Measurements from ENCODE around the gene ATXN7L2.

ATXN7L2 gene

DNA sequence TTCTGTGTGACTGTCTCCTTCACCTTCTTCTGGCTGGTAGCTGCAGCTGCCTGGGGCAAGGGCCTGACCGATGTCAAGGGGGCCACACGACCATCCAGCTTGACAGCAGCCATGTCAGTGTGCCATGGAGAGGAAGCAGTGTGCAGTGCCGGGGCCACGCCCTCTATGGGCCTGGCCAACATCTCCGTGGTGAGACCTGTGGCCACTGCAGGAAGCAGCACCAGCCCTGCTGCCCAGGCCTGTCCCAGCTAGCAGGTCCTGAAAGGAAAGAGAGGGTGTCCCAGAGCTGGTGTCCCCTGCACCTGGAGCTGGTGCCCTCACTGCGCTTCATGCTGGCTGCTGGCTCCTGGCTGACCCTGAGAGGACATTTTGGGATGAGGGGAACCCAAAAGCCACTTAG is 5.9 kb upstream of the ATXN7L2 start:
- DNase-seq (ENCODE audit: low read depth): no peak

DNA sequence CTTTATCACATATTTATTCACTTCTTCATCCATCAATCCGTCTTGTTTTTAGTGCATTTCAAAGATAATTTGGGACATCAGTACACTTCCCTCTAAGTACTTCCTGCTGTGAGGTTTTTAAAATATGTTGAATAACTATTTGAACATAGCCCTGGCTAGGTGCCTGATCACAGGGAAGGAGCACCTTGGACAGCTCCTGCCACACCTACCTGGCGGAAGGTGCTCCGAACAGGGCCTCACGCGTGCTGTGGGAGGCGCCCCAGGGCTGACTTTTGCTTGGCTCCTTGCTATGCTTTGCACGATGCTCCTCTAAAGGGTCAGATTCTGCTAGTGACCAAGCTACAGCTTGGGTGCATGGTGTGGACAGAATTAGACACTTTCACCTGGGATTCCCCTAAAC is 4.9 kb upstream of the ATXN7L2 start:
- DNase-seq (ENCODE audit: low read depth): no peak

DNA sequence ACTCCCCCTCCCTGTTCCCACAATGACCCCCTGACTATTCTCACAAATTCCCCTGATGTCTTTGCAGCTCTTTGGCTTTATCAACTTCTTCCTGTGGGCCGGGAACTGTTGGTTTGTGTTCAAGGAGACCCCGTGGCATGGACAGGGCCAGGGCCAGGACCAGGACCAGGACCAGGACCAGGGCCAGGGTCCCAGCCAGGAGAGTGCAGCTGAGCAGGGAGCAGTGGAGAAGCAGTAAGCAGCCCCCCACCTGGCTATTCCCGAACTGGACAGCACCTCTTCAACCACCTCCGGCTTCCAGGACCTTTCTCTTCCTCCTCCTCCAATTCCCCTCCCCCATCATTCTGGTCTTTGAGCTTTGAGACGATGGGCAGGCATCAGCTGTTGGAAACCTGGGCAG is 4.4 kb upstream of the ATXN7L2 start:
- DNase-seq (ENCODE audit: low read depth): no peak

- DNase-seq (ENCODE audit: low read depth): no peak
Measured at GRCh38 chr1:109479901-109480300, 3.8 kb upstream of the ATXN7L2 start.

- DNase-seq (ENCODE audit: low read depth): no peak
Measured at GRCh38 chr1:109481646-109482045, 2.1 kb upstream of the ATXN7L2 start.

GRCh38 chr1:109482242-109482641 is 1.5 kb upstream of the ATXN7L2 start:
- no peak for DNase-seq (ENCODE audit: low read depth)

DNA sequence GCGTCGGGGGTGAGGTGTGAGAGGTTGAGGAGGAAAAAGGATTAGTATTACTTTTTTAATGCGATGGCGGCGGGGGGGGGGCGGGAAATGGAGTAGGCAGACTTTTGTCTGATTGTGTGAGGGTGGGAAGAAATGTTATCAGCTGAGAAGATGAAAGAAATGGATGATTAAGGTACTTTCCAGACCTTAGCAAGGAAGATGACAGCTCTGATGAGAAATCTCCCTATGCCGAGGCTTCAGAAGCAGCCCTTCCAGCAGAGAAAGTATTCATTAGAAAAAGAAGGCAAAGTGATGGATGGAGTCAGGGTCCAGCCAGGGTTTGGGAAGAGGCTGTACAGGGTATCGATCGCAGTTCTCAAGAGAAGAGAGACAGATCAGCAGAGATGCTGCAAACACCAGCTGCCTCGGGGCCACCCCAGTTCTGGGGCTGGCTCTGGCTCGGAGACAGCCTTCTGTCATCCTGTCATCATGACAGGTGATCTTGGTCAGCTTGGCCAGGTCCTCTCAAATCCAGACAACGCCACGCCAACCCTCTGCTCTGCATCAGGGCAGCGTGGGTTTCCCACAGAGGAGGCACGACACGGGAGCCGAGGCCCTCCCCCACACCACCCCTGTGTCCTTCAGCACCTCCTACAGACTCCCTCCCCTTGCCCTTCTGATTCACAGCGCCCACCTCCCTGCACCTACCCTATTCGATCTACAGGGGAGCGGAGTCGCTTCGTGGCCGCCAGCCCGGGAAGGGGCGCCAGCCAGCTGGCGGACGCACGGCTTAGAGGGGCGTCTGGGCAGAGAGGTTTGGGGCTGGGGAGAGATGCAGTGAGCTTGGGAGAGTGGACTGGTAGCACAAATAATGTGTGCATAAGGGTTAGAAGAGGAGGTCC is 674 bp upstream of the ATXN7L2 start:
- DNase-seq (ENCODE audit: low read depth): peak; percentile 20

DNA sequence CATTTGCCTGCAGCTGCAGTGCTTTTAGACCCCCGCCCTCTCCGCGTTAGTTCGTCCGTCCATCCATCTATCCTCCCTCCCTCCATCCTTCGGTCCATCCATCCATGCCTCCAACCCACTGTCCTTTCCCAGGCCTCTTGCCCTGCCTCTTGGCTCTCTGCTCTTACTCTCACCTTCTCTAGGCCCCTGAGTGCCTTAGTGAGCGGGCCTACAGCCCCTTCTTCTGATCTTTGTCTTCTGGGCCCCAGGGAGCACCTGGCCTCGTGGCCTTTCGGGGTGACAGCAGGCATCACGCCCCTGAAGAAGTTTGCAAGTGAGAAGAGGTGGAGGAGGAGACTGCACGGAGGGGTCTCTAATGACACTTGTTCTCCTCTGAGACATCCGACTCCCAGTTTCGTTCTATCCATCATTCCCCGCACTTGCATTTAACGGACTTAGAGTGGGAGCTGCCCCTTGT is 842 bp downstream of the ATXN7L2 start:
- no peak for DNase-seq (ENCODE audit: low read depth)

- DNase-seq (ENCODE audit: low read depth): no peak
Measured at GRCh38 chr1:109485001-109485400, 1.3 kb downstream of the ATXN7L2 start.

DNA sequence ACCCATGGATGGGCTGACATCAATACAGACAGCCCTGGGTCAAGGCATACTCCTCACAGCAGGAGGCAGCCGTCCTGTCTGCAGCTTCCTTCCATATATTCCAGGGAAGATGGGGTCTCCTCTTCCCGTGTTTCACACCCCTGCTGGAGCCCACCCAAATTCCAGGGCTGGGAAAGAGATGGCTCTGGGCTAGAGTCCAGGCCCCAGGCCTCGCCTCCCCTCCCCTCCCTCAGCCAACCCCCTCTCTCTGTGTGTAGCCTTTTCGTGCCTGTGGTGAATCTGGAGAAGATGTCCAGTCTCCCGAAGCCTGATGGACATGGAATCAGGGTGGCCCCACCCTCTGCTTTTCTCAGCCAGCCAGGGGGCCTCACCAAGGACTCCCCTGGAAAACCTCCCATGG is 3.6 kb downstream of the ATXN7L2 start:
- no peak for DNase-seq (ENCODE audit: low read depth)

- DNase-seq (ENCODE audit: low read depth): no peak
Measured at GRCh38 chr1:109488201-109488600, 4.5 kb downstream of the ATXN7L2 start.

DNA sequence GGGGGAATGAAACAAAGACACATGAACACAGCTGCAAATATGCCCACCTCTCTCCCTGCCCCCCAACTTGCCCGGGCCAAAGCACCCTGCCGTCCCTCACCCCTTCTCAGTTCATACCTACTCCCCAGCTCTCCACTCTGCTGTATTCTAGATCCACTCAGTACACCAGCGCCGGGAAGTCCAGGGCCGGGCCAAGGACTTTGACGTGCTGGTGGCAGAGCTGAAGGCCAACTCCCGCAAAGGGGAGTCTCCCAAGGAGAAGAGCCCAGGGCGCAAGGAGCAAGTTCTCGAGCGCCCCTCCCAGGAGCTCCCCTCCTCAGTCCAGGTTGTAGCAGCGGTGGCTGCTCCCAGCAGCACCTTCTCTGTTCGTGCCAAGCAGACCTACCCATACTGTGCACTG is 5.0 kb downstream of the ATXN7L2 start:
- DNase-seq (ENCODE audit: low read depth): no peak

GRCh38 chr1:109490029-109490933 is 6.6 kb downstream of the ATXN7L2 start:
- DNase-seq (ENCODE audit: low read depth): peak; percentile 60

- DNase-seq (ENCODE audit: low read depth): no peak
Measured at GRCh38 chr1:109490934-109491302, 7.2 kb downstream of the ATXN7L2 start.

DNA sequence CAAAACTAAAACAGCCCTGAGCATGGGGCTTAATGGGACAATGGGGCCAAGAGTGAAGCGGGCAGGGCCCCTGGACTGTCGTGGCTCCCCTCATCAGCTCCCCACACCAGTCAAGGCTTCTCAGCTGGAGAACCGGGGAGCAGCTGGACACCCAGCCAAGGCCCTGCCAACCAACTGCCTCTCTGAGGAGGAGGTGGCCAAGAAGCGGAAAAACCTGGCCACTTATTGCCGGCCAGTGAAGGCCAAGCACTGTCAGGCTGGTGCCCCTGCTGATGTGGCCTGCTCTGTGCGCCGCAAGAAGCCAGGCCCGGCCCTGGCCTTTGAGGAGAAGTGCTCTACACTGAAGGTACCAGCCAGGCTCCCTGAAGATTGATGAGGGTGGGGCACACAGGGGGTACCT is 7.7 kb downstream of the ATXN7L2 start:
- DNase-seq (ENCODE audit: low read depth): no peak

DNA sequence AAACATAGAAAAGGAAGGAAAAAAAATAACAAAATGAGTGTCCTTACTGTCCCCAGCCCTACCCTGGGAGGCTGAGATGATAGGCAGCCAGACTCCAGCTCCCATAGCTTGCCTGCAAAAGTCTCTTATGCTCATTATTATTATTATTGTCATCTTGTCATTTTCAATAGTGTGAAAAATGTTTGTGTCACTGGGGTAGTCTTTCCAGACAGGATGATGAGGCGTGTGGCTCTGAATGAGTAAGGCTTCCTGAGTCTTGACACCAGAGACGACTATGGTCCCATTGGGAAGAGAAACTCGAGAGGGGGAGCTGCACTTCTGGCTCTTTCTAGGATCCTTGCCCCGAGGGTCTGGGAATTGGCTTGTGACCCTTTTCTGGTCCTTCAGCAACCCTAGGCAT is 9.1 kb downstream of the ATXN7L2 start:
- DNase-seq (ENCODE audit: low read depth): no peak

DNA sequence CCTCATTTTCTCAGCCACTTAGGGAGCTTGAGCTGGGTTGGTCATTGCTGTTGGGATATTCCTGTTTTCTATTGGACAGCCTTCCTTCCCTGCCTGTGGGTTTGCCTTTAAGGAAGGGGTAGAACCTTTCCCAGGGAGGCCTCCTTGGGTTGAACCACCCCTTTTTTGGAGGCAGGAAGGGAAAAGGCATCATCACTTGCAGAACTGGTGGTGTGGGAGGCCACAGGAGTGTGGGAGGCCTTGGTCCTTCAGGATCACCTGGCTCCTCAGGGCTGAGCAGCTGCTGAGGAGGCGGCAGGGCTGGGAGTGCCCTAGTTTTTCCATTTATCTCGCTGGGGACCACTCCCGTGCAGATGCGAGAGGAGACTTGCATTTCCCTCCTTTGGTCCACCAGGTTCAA is 9.5 kb downstream of the ATXN7L2 start:
- DNase-seq (ENCODE audit: low read depth): no peak

DNA sequence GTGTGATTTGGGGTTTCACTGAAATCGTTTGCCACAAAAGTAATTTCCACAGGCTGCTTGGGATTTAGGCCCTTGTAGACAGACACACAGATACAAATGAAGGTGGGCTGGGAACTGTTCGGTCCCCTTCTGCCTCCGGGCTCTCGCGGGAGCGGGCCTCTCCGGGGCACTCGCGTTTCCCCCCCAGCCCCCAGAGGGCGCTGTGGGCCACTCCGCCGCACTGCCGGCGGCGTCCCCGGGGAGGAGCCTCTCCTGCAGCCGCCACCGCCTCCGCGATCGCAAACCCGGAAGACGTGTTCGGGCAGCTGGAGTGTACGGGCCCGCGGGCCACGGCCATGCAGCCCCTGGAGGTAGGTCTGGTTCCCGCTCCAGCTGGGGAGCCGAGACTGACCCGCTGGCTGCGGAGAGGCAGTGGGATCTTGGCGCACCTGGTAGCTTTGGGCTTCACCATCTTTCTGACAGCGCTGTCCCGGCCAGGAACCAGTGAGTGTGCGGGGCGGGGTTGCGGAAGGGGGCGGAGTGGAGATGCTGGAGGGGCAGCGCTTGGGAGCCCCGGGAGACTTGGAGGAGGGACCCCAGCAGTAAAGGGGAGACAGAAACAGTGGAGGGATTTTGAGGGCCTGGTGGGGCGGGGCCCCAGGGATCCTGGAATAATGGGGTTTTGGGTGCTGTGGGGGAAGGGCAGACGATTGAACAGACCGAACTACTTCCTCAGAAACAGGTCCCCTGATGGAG is 10.3 kb downstream of the ATXN7L2 start, which contains the start of gene CYB561D1:
Gene CYB561D1 (plus strand): TSS at position 290 of the 735 bp plus-strand sequence. CDS start 46 bp downstream, at position 336.
- peak; percentile 78 for DNase-seq (ENCODE audit: low read depth)

DNA sequence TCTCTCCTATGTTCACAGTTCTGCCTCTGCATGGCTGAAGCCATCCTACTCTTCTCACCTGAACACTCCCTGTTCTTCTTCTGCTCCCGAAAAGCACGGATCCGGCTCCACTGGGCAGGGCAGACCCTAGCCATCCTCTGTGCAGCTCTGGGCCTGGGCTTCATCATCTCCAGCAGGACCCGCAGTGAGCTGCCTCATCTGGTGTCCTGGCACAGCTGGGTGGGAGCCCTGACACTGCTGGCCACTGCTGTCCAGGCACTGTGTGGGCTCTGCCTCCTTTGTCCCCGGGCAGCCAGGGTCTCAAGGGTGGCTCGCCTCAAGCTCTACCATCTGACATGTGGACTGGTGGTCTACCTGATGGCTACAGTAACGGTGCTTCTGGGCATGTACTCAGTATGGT is 12.0 kb downstream of the ATXN7L2 start:
- DNase-seq (ENCODE audit: low read depth): no peak

GRCh38 chr1:109497449-109498160 is 13.9 kb downstream of the ATXN7L2 start:
- no peak for DNase-seq (ENCODE audit: low read depth)

GRCh38 chr1:109498161-109498801 is 14.6 kb downstream of the ATXN7L2 start:
- DNase-seq (ENCODE audit: low read depth): no peak

Measured in stimulated activated CD8-positive, alpha-beta memory T cell treated with anti-CD3 and anti-CD28 coated beads, Interleukin-12 subunit alpha, Interleukin-12 subunit beta, amount 100 ng/mL, for 1 hour (primary cell).